LNCaP clone FGC (cell line): ENCODE measurements around the gene WWC2.
"Not testable (repeated sequence)": the region's sequence is repeated elsewhere in the genome, so short reads cannot be mapped to it uniquely, and the experiment has no call there.

Source experiments
- DNase-seq: peaks from one replicate; pipeline ENCODE4 v3.0.0-alpha.2; 2011; ENCODE audit warnings: low read depth
- H3K4me3 ChIP-seq: 2 replicates; pipeline ENCODE4 v1.5.1; 2011; ENCODE audit warnings: mild to moderate bottlenecking, low read depth, low read length, control low read depth
- TF ChIP-seq, protein P1 (sequence below): IDR thresholded peaks from 2 replicates; pipeline ENCODE4 v1.5.1; 2012; ENCODE audit warnings: mild to moderate bottlenecking; ENCODE audit not compliant: control insufficient read depth, insufficient read depth; ENCODE audit errors: extremely low read depth

The WWC2 gene

DNA sequence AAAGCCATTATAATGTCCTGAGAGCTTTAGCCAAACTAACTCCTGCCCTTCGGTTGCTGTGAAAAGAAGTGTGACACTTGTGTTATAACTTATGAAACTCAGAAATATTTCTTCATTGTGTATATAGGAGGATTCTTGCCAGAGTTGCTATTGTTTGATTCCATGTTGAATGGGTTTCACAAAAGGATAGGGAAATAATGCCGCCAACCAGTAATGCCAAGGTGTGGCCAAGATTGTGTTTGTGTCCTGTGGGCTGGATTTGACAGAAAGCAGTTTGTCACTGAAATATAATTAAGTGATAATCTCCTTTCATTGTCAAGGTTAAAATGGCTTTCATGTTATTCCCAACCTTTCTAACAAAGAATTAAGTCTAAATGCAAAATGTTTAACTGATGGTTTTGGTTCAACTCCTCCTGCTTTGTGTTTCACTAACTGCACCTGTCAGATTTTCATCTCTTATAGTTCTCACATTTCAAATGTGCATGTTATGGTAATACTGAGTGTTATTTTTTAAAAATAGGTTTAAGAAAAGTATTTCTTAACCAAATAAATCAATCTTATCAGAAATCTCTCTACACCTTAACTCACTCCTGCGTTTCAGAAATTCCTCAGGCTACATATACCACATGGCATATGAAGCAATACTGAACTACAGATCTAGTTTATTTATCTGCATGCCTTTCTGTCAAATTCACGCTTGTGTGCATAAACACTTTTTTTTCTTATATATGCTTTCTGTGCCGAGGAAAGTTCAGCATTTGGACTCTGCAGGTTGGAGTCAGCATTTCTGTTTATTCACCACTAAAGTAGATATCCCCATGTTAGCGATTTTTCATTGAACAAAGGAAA lies 221.4 kb downstream of the WWC2 start, which contains the start of gene CLDN22:
TSS of gene CLDN22 (minus strand) at position 66 of the 849 bp plus-strand sequence. CDS start at position 8, 58 bp downstream.
- TF ChIP-seq, protein P1, sequence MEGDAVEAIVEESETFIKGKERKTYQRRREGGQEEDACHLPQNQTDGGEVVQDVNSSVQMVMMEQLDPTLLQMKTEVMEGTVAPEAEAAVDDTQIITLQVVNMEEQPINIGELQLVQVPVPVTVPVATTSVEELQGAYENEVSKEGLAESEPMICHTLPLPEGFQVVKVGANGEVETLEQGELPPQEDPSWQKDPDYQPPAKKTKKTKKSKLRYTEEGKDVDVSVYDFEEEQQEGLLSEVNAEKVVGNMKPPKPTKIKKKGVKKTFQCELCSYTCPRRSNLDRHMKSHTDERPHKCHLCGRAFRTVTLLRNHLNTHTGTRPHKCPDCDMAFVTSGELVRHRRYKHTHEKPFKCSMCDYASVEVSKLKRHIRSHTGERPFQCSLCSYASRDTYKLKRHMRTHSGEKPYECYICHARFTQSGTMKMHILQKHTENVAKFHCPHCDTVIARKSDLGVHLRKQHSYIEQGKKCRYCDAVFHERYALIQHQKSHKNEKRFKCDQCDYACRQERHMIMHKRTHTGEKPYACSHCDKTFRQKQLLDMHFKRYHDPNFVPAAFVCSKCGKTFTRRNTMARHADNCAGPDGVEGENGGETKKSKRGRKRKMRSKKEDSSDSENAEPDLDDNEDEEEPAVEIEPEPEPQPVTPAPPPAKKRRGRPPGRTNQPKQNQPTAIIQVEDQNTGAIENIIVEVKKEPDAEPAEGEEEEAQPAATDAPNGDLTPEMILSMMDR: no peak

DNA sequence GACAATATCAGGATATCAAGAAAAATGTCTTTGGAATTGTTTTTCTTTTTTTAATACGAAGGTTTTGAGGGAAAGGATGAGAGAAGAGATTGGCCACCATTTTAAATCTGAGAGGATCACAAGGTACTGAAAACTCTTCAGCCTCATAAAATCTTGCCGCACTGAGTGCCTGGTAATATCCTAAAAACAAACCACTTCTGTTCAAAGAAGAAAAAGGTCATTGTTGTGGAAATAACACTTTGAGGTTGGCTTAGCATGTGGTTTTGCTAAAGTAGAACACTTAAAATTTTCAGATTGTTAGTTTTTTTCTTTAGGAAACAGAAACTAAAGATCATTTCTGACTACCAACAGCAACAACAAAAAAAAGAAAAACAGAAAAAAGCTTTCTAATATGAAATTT lies 222.0 kb downstream of the WWC2 start:
- DNase-seq: no peak
- TF ChIP-seq, protein P1: no peak
- no peak overlapping the region for H3K4me3 ChIP-seq

More for the DNA sequence above, 221.4 kb downstream of the WWC2 start, which contains the start of gene CLDN22:
- no peak within 1 kb of the TSS for H3K4me3 ChIP-seq
- DNase-seq: no peak

- DNase-seq: no peak
- TF ChIP-seq, protein P1: no peak
Measured at GRCh38 chr4:183321516-183321915, 222.5 kb downstream of the WWC2 start.

DNA sequence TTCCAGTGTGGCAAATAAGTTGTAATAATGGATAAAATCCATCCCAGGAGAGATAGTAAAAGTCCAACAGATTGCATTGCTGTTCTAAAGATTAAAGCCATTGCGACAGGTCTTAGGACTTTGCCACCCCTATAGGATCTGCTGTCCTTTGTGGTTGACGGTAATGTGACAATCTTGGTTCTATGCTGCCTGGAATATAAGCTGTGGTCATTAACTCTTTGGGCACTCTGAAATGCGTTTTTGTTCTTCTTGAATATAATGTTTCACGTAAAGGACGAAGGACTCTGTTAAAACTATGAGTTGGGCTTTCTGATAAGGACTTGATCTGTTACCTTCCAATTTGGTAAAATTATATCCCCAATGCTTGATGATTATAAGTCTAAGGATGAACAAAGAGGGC lies 223.3 kb downstream of the WWC2 start, which contains the start of gene CLDN24:
TSS of gene CLDN24 (minus strand) at position 101 of the 400 bp plus-strand sequence. CDS start at position 101, 0 bp downstream.
- TF ChIP-seq, protein P1: no peak
- DNase-seq: no peak
- no peak within 1 kb of the TSS for H3K4me3 ChIP-seq

More at GRCh38 chr4:183321516-183321915, 222.5 kb downstream of the WWC2 start:
- no peak overlapping the region for H3K4me3 ChIP-seq

- TF ChIP-seq, protein P1: no peak
- H3K4me3 ChIP-seq: no peak overlapping the region
- DNase-seq: no peak
Measured at GRCh38 chr4:183323295-183323694, 224.2 kb downstream of the WWC2 start.

DNA sequence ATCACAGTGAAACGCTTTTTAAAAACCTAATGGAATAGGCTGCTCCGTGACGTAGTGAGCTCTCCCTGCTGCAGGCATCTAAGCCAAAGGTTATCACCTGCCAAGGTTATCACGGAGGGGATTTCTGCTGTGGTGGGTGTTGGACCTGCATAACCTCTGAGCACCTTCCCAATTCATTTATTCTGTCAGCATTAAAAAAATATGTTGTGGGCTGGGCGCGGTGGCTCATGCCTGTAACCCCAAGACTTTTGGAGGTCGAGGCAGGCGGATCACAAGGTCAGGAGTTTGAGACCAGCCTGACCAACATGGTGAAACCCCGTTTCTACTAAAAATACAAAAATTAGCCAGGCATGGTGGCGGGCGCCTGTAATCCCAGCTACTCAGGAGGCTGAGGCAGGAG lies 225.0 kb downstream of the WWC2 start:
- not testable (repeated sequence) for DNase-seq, H3K4me3 ChIP-seq

DNA sequence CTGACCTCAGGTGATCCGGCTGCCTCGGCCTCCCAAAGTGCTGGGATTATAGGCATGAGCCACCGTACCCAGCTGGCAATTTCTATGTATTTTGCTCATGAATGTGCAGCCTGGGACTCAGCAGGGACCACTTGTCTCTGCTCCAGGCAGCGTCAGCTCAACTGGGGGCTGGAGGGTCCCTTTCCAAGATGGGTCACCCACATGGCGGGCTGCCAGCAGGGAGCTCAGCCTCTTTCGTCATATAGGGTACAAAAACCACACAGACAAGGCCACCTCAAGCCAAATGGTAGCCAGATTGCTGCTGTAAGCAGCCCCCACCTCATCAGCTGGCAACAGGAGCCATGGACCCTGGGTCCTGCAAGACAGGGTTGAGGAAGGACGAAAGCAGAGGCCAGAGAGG lies 225.6 kb downstream of the WWC2 start:
- DNase-seq: no peak
- H3K4me3 ChIP-seq: no peak overlapping the region
- TF ChIP-seq, protein P1: no peak

DNA sequence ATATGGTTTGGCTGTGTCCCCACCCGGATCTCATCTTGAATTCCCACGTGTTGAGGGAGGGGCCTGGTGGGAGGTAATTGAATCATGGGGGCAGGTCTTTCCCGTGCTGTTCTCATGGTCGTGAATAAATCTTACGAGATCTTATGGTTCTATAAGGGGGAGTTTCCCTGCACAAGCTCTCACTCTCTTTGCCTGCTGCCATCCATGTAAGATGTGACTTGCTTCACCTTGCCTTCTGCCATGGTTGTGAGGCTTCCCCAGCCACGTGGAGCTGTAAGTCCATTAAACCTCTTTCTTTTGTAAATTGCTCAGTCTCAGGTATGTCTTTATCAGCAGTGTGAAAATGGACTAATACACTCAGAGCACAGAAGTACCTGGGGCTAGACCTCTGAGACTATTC lies 227.3 kb downstream of the WWC2 start:
- DNase-seq, H3K4me3 ChIP-seq: not testable (repeated sequence)
